K562 (cell line): ENCODE measurements around the gene TMEM88. TPM values are rescaled to one million over a fixed set of nuclear protein-coding genes. Genes with fewer than 3 reads are reported as not detected.
A peak's percentile ranks its signal among the peaks of the same experiment; 100 is the strongest.

ENCODE experiments used
- ARID2 ChIP-seq: fragments of 450-650 bp; IDR thresholded peaks from 2 replicates; pipeline ENCODE4 v1.6.1; 2017; ENCODE audit warnings: antibody characterized with exemption, mild to moderate bottlenecking
- ESRRB ChIP-seq: fragments of 250-450 bp; sonication (Bioruptor Pico); IDR thresholded peaks from 2 replicates; pipeline ENCODE4 v1.5.0; 2020; ENCODE audit warnings: mild to moderate bottlenecking, moderate library complexity, borderline replicate concordance
- HOXB6 ChIP-seq: fragments of 250-450 bp; sonication (Bioruptor Pico); IDR thresholded peaks from 2 replicates; pipeline ENCODE4 v1.5.1; 2022; ENCODE audit warnings: mild to moderate bottlenecking, borderline replicate concordance
- MBD2 ChIP-seq: sonication (generic); IDR thresholded peaks from 2 replicates; pipeline ENCODE4 v1.6.1; 2016; ENCODE audit warnings: low read depth, borderline replicate concordance
- PHB ChIP-seq: fragments of 250-450 bp; sonication (Bioruptor Pico); IDR thresholded peaks from 2 replicates; pipeline ENCODE4 v1.5.0; 2021
- PHF8 ChIP-seq: fragments of 200-600 bp; sonication (generic); IDR thresholded peaks from 2 replicates; pipeline ENCODE4 v1.6.1; 2012; ENCODE audit warnings: mixed run types, mild to moderate bottlenecking, inconsistent platforms, low read length, moderate library complexity, borderline replicate concordance
- PTRF ChIP-seq: fragments of 450-650 bp; IDR thresholded peaks from 2 replicates; pipeline ENCODE4 v1.6.1; 2016; ENCODE audit warnings: mild to moderate bottlenecking, missing genetic modification characterization, missing compliant biosample characterization
- RHOXF2B ChIP-seq: fragments of 250-450 bp; sonication (Bioruptor Pico); conservative IDR thresholded peaks from 2 replicates; pipeline ENCODE4 v1.5.1; 2021
- SIN3A ChIP-seq, 2 experiments: fragments of 150-350 bp in 1 of 2; IDR thresholded peaks; 2 replicates each; pipeline ENCODE4 v1.6.1; 2011 to 2016; ENCODE audit warnings: borderline replicate concordance in 2 of 2, low read depth in 2 of 2, low read length in 2 of 2, mild to moderate bottlenecking in 2 of 2, moderate library complexity in 2 of 2; ENCODE audit not compliant: control insufficient read depth in 1 of 2
- ZBED1 ChIP-seq: IDR thresholded peaks from 2 replicates; pipeline ENCODE4 v1.6.1; 2014
- ZBTB7A ChIP-seq: IDR thresholded peaks from 2 replicates; pipeline ENCODE4 v1.6.1; 2011; ENCODE audit warnings: low read depth, mild to moderate bottlenecking, low read length, moderate library complexity, borderline replicate concordance; ENCODE audit not compliant: control insufficient read depth
- ZC3H4 ChIP-seq: sonication (generic); formaldehyde crosslinking; IDR thresholded peaks from 2 replicates; pipeline ENCODE4 v1.9.0; 2021; ENCODE audit warnings: missing genetic modification reagents, borderline replicate concordance
- ZNF232 ChIP-seq: sonication (generic); formaldehyde crosslinking; IDR thresholded peaks from 2 replicates; pipeline ENCODE4 v1.8.0; 2022; ENCODE audit warnings: mild to moderate bottlenecking, missing genetic modification reagents
- ZNF239 ChIP-seq: fragments of 250-450 bp; sonication (Bioruptor Pico); IDR thresholded peaks from 2 replicates; pipeline ENCODE4 v1.4.0; 2020; ENCODE audit warnings: mild to moderate bottlenecking
- ZNF77 ChIP-seq: fragments of 250-450 bp; sonication (Bioruptor Pico); IDR thresholded peaks from 2 replicates; pipeline ENCODE4 v1.5.0; 2020
- ZNF780A ChIP-seq: fragments of 250-450 bp; sonication (Bioruptor Pico); IDR thresholded peaks from 2 replicates; pipeline ENCODE4 v1.5.0; 2021; ENCODE audit warnings: mild to moderate bottlenecking
- polyA plus RNA-seq, 8 experiments: library from polyadenylated mRNA; depleted of rRNA in 4 of 8; stranded (reverse) in 5 of 8; unstranded in 3 of 8; fragments of >200 nt; fragmentation: Nextera tagmentation in 2 of 8; fragmentation: Illumina TruSeq in 1 of 8; extraction: Ambion mirVana in 2 of 8; extraction: Trizol in 1 of 8; gene quantifications; 2 replicates each; pipeline versions ENCODE4 v1.2.1 to v1.2.3, GENCODE V29; 2011 to 2014; ENCODE audit warnings: inconsistent platforms in 1 of 8, missing spikeins in 1 of 8
- total RNA-seq, 7 experiments: library from RNA; depleted of rRNA in 6 of 7; stranded (reverse); fragments of >200 nt in 6 of 7; fragmentation: Illumina TruSeq in 2 of 7; extraction: Trizol in 2 of 7; gene quantifications; 2 replicates each; pipeline versions ENCODE4 v1.2.1 to v1.2.3, GENCODE V29; 2011 to 2021; ENCODE audit warnings: low replicate concordance in 1 of 7
- TF ChIP-seq, protein P1 (sequence below): fragments of 450-650 bp; IDR thresholded peaks from 2 replicates; pipeline ENCODE4 v1.6.1; 2017; ENCODE audit warnings: antibody characterized with exemption, mild to moderate bottlenecking
- TF ChIP-seq, protein P2 (sequence below): sonication (generic); IDR thresholded peaks from 2 replicates; pipeline ENCODE4 v1.6.1; 2016
- TF ChIP-seq, protein P3 (sequence below): IDR thresholded peaks from 2 replicates; pipeline ENCODE4 v1.6.1; 2014; ENCODE audit warnings: antibody characterized with exemption

The TMEM88 gene
- total and polyA plus RNA-seq, 9 of the 15 experiments (the other 6 are each of a cell fraction or from before 2014, with no cell fraction given) = 0.10 to 1.4 (median 0.36) TPM; not detected in 3

DNA sequence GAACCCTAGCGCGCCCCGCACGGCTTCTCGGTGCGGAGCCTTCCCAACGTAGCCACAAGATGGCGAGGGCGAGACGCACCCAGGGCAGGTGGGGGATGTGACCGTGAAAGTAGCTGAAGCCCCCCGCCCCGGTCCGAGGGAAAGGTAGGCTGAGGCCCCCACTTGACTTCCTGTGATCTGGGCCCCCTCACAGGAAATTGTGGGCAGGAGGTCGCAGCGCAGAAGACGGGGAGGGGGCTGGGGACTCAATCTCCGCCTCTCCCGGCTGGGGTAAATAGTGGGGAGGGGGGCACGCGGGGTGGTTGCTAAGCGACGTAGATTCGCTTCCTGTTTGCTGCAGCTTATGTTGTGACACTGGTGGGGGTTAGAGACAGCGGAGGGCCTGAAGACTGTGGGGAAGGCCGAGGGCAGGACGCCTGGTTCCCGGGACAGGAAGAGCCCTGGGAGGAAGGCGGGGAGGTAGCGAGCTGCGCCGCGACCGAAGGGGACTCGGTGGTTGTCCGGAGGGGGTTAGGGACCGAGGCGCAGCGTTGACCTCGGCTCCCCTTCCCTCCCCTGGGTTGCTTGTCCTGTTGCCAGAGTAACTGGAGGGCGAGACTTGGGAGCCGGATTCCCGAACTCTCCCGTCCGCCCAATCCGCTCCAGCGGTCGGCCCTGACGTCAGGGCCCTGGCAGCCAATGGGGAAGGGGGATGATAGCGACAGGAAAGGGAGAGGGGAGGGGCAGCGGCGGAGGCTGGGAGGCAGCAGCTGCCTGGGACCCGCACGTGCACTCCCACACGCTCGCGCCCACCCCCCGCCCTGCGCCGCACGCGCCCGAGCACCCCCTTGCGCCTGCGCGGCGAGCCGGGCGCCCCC is 19.7 kb upstream of the TMEM88 start (continued):
- TF ChIP-seq ZNF77 (no peak), ZBTB7A (peak; percentile 93), ZNF239 (no peak), PTRF (no peak), RHOXF2B (CRISPR knock-in tag) (no peak), ARID2 (0 out of 2 replicates have a peak, but pooled peaks have one; percentile 9), ZNF780A (no peak), ESRRB (no peak), PHF8 (peak; percentile 32; the same call in 1 of the 2 replicates), SIN3A (IDR thresholded peaks at IDR 0.05; ENCODE audit: borderline replicate concordance in 2 of 2, control insufficient read depth in 1 of 2, low read depth in 2 of 2, low read length in 2 of 2) (peak in 1 of 2 experiments; percentile 80; a peak in 1 of 4 replicates), ZBED1 (no peak), MBD2 (peak; percentile 36; the same call in 1 of the 2 replicates), ZC3H4 (peak; percentile 34; the same call in 1 of the 2 replicates), ZNF232 (CRISPR knock-in tag) (no peak), HOXB6 (CRISPR knock-in tag) (no peak), PHB (no peak)
- TF ChIP-seq, protein P1, sequence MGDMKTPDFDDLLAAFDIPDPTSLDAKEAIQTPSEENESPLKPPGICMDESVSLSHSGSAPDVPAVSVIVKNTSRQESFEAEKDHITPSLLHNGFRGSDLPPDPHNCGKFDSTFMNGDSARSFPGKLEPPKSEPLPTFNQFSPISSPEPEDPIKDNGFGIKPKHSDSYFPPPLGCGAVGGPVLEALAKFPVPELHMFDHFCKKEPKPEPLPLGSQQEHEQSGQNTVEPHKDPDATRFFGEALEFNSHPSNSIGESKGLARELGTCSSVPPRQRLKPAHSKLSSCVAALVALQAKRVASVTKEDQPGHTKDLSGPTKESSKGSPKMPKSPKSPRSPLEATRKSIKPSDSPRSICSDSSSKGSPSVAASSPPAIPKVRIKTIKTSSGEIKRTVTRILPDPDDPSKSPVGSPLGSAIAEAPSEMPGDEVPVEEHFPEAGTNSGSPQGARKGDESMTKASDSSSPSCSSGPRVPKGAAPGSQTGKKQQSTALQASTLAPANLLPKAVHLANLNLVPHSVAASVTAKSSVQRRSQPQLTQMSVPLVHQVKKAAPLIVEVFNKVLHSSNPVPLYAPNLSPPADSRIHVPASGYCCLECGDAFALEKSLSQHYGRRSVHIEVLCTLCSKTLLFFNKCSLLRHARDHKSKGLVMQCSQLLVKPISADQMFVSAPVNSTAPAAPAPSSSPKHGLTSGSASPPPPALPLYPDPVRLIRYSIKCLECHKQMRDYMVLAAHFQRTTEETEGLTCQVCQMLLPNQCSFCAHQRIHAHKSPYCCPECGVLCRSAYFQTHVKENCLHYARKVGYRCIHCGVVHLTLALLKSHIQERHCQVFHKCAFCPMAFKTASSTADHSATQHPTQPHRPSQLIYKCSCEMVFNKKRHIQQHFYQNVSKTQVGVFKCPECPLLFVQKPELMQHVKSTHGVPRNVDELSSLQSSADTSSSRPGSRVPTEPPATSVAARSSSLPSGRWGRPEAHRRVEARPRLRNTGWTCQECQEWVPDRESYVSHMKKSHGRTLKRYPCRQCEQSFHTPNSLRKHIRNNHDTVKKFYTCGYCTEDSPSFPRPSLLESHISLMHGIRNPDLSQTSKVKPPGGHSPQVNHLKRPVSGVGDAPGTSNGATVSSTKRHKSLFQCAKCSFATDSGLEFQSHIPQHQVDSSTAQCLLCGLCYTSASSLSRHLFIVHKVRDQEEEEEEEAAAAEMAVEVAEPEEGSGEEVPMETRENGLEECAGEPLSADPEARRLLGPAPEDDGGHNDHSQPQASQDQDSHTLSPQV = no peak
- TF ChIP-seq, protein P2, sequence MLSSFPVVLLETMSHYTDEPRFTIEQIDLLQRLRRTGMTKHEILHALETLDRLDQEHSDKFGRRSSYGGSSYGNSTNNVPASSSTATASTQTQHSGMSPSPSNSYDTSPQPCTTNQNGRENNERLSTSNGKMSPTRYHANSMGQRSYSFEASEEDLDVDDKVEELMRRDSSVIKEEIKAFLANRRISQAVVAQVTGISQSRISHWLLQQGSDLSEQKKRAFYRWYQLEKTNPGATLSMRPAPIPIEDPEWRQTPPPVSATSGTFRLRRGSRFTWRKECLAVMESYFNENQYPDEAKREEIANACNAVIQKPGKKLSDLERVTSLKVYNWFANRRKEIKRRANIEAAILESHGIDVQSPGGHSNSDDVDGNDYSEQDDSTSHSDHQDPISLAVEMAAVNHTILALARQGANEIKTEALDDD = no peak
- TF ChIP-seq, protein P3, sequence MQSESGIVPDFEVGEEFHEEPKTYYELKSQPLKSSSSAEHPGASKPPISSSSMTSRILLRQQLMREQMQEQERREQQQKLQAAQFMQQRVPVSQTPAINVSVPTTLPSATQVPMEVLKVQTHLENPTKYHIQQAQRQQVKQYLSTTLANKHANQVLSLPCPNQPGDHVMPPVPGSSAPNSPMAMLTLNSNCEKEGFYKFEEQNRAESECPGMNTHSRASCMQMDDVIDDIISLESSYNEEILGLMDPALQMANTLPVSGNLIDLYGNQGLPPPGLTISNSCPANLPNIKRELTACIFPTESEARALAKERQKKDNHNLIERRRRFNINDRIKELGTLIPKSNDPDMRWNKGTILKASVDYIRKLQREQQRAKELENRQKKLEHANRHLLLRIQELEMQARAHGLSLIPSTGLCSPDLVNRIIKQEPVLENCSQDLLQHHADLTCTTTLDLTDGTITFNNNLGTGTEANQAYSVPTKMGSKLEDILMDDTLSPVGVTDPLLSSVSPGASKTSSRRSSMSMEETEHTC = peak; percentile 42; the same call in 1 of the 2 replicates
